HepG2 (cell line): ENCODE data around the gene RSBN1. TPM values are rescaled to one million over a fixed set of nuclear protein-coding genes. Genes with fewer than 3 reads are reported as not detected.

Source experiments
- ASH2L ChIP-seq: fragments of 300-600, 200-600 bp; sonication (generic); IDR thresholded peaks from 2 replicates; pipeline ENCODE4 v1.7.0; 2017; ENCODE audit warnings: low read depth, mild to moderate bottlenecking, moderate library complexity, mixed read lengths, low read length; ENCODE audit not compliant: insufficient read length
- NFYC ChIP-seq: IDR thresholded peaks from 2 replicates; pipeline ENCODE4 v1.6.1; 2016; ENCODE audit warnings: missing genetic modification reagents, missing compliant biosample characterization
- RBM39 ChIP-seq: fragments of 200-400 bp; formaldehyde crosslinking; IDR thresholded peaks from one replicate; pipeline ENCODE4 v1.6.1; 2018; ENCODE audit warnings: antibody characterized with exemption, mild to moderate bottlenecking, low read depth, low read length; ENCODE audit not compliant: poor library complexity, severe bottlenecking
- SOX5 ChIP-seq: IDR thresholded peaks from 2 replicates; pipeline ENCODE4 v1.6.1; 2016; ENCODE audit warnings: borderline replicate concordance
- TBL1XR1 ChIP-seq: fragments of 150-350 bp; IDR thresholded peaks from 2 replicates; pipeline ENCODE4 v1.6.1; 2014; ENCODE audit warnings: borderline replicate concordance, low read length; ENCODE audit not compliant: partially characterized antibody
- ZBTB7B ChIP-seq: sonication (generic); formaldehyde crosslinking; IDR thresholded peaks from 2 replicates; pipeline ENCODE4 v1.4.0; 2020; ENCODE audit warnings: missing genetic modification reagents
- ZFY ChIP-seq: sonication (generic); formaldehyde crosslinking; IDR thresholded peaks from 2 replicates; pipeline ENCODE4 v1.4.0; 2020; ENCODE audit warnings: missing genetic modification reagents
- ZMAT3 ChIP-seq: sonication (generic); formaldehyde crosslinking; conservative IDR thresholded peaks from 2 replicates; pipeline ENCODE4 v1.7.0; 2021; ENCODE audit warnings: missing genetic modification reagents
- ZNF350 ChIP-seq: sonication (generic); formaldehyde crosslinking; IDR thresholded peaks from 2 replicates; pipeline ENCODE4 v1.4.0; 2020; ENCODE audit warnings: mild to moderate bottlenecking, low read depth, missing genetic modification reagents, borderline replicate concordance
- ZNF546 ChIP-seq: sonication (generic); formaldehyde crosslinking; conservative IDR thresholded peaks from 2 replicates; pipeline ENCODE4 v1.8.1; 2023; ENCODE audit warnings: mild to moderate bottlenecking, missing genetic modification reagents
- polyA plus RNA-seq, 8 experiments: library from polyadenylated mRNA; depleted of rRNA in 3 of 8; stranded (reverse) in 7 of 8; unstranded in 1 of 8; fragments of >200 nt; fragmentation: Illumina TruSeq in 4 of 8; extraction: Trizol in 4 of 8; gene quantifications; 2 replicates each; pipeline versions ENCODE4 v1.2.1 to v1.2.3, GENCODE V29; 2011 to 2016; ENCODE audit warnings: low read depth in 4 of 8, missing spikeins in 1 of 8, mixed read lengths in 1 of 8; ENCODE audit not compliant: insufficient read depth in 1 of 8
- total RNA-seq, 5 experiments: library from RNA; depleted of rRNA; stranded (reverse); fragments of >200 nt; fragmentation: Illumina TruSeq; extraction: Trizol; gene quantifications; 2 replicates each; pipeline ENCODE4 v1.2.3, GENCODE V29; 2016; ENCODE audit warnings: low read depth in 1 of 5
- TF ChIP-seq, protein P1 (sequence below): IDR thresholded peaks from 2 replicates; pipeline ENCODE4 v1.4.0; 2020; ENCODE audit warnings: mild to moderate bottlenecking, missing genetic modification reagents
- TF ChIP-seq, protein P2 (sequence below): sonication (generic); formaldehyde crosslinking; IDR thresholded peaks from 2 replicates; pipeline ENCODE4 v1.4.0; 2020; ENCODE audit warnings: missing genetic modification reagents, borderline replicate concordance
- TF ChIP-seq, protein P3 (sequence below): sonication (generic); formaldehyde crosslinking; IDR thresholded peaks from 2 replicates; pipeline ENCODE4 v1.4.0; 2020; ENCODE audit warnings: missing genetic modification reagents, mild to moderate bottlenecking, borderline replicate concordance
- TF ChIP-seq, protein P4 (sequence below): IDR thresholded peaks from 2 replicates; pipeline ENCODE4 v1.6.1; 2018; ENCODE audit warnings: missing genetic modification reagents
- TF ChIP-seq, protein P5 (sequence below): sonication (generic); formaldehyde crosslinking; IDR thresholded peaks from 2 replicates; pipeline ENCODE4 v1.4.0; 2020; ENCODE audit warnings: low read depth, mild to moderate bottlenecking, missing genetic modification reagents

RSBN1 gene
- total and polyA plus RNA-seq, 2 of the 13 experiments (the other 11 are each of a cell fraction or from before 2014, with no cell fraction given), result 8.3 to 10.4 TPM

DNA sequence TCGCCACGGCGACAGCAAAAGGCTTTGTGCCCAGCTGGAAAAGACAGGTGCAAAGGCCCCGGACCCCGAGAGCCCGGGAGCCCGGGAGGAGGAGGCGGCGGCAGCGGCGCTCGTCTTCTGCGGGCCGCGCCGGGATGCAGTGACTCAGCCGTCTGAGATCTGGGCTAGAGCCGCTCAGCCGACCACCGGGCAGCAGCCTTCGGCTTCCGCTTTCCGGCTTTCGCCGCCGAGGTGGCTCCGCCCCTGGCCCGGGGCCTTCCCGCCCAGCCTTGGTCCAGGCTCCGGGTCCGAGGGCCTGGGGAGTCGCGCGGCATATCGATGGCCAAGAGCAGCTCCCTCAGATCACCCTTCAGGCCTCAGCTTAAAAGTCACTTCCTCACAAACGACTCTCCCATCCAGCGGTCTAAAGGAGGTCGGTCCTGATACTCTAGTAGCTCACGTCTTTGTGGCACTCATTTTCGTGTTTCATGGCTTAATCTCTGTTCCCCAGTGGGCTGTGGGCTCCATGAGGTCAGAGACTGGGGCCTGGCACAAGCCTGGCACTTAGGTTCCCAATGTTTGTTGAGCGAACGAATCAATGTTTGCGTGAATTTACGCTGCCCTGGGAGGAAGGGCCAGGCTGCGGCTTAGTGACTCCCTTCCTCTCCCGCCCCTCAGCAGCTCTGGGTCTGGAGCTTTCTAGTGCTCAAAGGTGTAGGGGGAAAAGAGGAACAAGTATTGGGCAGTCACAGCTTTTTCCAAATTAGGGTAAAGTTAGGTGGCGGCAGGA lies 52.8 kb downstream of the RSBN1 start, which contains the start of gene PHTF1 (continued):
- TF ChIP-seq, protein P1, sequence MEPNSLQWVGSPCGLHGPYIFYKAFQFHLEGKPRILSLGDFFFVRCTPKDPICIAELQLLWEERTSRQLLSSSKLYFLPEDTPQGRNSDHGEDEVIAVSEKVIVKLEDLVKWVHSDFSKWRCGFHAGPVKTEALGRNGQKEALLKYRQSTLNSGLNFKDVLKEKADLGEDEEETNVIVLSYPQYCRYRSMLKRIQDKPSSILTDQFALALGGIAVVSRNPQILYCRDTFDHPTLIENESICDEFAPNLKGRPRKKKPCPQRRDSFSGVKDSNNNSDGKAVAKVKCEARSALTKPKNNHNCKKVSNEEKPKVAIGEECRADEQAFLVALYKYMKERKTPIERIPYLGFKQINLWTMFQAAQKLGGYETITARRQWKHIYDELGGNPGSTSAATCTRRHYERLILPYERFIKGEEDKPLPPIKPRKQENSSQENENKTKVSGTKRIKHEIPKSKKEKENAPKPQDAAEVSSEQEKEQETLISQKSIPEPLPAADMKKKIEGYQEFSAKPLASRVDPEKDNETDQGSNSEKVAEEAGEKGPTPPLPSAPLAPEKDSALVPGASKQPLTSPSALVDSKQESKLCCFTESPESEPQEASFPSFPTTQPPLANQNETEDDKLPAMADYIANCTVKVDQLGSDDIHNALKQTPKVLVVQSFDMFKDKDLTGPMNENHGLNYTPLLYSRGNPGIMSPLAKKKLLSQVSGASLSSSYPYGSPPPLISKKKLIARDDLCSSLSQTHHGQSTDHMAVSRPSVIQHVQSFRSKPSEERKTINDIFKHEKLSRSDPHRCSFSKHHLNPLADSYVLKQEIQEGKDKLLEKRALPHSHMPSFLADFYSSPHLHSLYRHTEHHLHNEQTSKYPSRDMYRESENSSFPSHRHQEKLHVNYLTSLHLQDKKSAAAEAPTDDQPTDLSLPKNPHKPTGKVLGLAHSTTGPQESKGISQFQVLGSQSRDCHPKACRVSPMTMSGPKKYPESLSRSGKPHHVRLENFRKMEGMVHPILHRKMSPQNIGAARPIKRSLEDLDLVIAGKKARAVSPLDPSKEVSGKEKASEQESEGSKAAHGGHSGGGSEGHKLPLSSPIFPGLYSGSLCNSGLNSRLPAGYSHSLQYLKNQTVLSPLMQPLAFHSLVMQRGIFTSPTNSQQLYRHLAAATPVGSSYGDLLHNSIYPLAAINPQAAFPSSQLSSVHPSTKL (CRISPR knock-in tag), result peak; percentile 32; the same call in 1 of the 2 replicates
- TF ChIP-seq NFYC (CRISPR knock-in tag) (0 out of 2 replicates have a peak, but pooled peaks have one; percentile 22), ASH2L (peak; percentile 80), SOX5 (peak; percentile 22; the same call in 1 of the 2 replicates), ZBTB7B (CRISPR knock-in tag) (peak; percentile 70; the same call in 1 of the 2 replicates), ZMAT3 (CRISPR knock-in tag) (peak; percentile 72; the same call in 1 of the 2 replicates), TBL1XR1 (peak; percentile 25), ZNF350 (CRISPR knock-in tag) (peak; percentile 77; the same call in 1 of the 2 replicates), ZFY (CRISPR knock-in tag) (peak; percentile 93), RBM39 (no peak), ZNF546 (CRISPR knock-in tag) (0 out of 2 replicates have a peak, but pooled peaks have one; percentile 33)
- TF ChIP-seq, protein P2, sequence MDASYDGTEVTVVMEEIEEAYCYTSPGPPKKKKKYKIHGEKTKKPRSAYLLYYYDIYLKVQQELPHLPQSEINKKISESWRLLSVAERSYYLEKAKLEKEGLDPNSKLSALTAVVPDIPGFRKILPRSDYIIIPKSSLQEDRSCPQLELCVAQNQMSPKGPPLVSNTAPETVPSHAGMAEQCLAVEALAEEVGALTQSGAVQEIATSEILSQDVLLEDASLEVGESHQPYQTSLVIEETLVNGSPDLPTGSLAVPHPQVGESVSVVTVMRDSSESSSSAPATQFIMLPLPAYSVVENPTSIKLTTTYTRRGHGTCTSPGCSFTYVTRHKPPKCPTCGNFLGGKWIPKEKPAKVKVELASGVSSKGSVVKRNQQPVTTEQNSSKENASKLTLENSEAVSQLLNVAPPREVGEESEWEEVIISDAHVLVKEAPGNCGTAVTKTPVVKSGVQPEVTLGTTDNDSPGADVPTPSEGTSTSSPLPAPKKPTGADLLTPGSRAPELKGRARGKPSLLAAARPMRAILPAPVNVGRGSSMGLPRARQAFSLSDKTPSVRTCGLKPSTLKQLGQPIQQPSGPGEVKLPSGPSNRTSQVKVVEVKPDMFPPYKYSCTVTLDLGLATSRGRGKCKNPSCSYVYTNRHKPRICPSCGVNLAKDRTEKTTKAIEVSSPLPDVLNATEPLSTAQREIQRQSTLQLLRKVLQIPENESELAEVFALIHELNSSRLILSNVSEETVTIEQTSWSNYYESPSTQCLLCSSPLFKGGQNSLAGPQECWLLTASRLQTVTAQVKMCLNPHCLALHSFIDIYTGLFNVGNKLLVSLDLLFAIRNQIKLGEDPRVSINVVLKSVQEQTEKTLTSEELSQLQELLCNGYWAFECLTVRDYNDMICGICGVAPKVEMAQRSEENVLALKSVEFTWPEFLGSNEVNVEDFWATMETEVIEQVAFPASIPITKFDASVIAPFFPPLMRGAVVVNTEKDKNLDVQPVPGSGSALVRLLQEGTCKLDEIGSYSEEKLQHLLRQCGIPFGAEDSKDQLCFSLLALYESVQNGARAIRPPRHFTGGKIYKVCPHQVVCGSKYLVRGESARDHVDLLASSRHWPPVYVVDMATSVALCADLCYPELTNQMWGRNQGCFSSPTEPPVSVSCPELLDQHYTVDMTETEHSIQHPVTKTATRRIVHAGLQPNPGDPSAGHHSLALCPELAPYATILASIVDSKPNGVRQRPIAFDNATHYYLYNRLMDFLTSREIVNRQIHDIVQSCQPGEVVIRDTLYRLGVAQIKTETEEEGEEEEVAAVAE (CRISPR knock-in tag), result no peak; the same call in 1 of the 2 replicates
- TF ChIP-seq, protein P3, sequence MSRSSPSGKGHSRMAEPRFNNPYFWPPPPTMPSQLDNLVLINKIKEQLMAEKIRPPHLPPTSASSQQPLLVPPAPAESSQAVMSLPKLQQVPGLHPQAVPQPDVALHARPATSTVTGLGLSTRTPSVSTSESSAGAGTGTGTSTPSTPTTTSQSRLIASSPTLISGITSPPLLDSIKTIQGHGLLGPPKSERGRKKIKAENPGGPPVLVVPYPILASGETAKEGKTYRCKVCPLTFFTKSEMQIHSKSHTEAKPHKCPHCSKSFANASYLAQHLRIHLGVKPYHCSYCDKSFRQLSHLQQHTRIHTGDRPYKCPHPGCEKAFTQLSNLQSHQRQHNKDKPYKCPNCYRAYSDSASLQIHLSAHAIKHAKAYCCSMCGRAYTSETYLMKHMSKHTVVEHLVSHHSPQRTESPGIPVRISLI (CRISPR knock-in tag), result 0 out of 2 replicates have a peak, but pooled peaks have one; percentile 3
- TF ChIP-seq, protein P4, sequence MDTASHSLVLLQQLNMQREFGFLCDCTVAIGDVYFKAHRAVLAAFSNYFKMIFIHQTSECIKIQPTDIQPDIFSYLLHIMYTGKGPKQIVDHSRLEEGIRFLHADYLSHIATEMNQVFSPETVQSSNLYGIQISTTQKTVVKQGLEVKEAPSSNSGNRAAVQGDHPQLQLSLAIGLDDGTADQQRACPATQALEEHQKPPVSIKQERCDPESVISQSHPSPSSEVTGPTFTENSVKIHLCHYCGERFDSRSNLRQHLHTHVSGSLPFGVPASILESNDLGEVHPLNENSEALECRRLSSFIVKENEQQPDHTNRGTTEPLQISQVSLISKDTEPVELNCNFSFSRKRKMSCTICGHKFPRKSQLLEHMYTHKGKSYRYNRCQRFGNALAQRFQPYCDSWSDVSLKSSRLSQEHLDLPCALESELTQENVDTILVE (CRISPR knock-in tag), result peak; percentile 70
- TF ChIP-seq, protein P5, sequence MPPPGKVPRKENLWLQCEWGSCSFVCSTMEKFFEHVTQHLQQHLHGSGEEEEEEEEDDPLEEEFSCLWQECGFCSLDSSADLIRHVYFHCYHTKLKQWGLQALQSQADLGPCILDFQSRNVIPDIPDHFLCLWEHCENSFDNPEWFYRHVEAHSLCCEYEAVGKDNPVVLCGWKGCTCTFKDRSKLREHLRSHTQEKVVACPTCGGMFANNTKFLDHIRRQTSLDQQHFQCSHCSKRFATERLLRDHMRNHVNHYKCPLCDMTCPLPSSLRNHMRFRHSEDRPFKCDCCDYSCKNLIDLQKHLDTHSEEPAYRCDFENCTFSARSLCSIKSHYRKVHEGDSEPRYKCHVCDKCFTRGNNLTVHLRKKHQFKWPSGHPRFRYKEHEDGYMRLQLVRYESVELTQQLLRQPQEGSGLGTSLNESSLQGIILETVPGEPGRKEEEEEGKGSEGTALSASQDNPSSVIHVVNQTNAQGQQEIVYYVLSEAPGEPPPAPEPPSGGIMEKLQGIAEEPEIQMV, result no peak
